Measurements from ENCODE around the gene SLC35B1. TPM values are rescaled to one million over a fixed set of nuclear protein-coding genes. Genes with fewer than 3 reads are reported as not detected.
A peak's percentile ranks its signal among the peaks of the same experiment; 100 is the strongest.

The SLC35B1 gene
- total and polyA plus RNA-seq, 2 donors (not counting 1 experiment from before 2014, with no cell fraction given): 32.3 to 47.2 TPM

DNA sequence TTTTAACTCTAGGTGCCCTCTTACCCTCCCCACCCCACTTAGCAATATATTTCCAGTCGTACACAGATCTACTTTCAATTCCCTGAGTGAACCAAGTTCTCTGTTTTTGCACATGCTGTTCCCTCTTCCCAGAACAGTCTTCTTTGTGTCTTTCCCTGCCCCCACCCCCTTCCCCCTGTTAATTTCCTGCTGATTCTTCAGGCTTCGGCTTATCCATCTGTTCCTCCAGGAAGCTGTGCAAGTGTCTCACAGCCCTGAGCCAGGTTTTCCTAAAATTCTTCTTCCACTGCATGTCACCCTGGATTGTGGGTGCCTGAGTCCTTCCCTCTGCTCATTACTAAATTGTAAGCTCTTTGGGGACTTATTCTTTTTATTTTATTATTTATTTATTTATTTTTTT is 17.5 kb downstream of the SLC35B1 start:
- no peaks in the 10 kb centered on the region for H3K79me2 ChIP-seq (ENCODE audit: control insufficient read depth, insufficient read depth, low read length)
- no peak overlapping the region for H2AFZ ChIP-seq (ENCODE audit: insufficient read depth, low read depth, low read length, poor library complexity, severe bottlenecking)
- H3K27me3 ChIP-seq (replicated peaks in 1 of 4; ENCODE audit: control extremely low read depth in 1 of 4, control insufficient read depth in 3 of 4, insufficient read depth in 4 of 4, low read length in 3 of 4): no peaks in the 10 kb centered on the region
- H3K4me1 Mint-ChIP-seq: peaks cover 21% of the 10 kb centered on the region
- H3K4me2 ChIP-seq (replicated peaks; ENCODE audit: low read depth, low read length, poor library complexity, severe bottlenecking): no peak overlapping the region
- ChIA-PET POLR2A (interaction anchor here (0.7 kb wide), 1 partner anchor 33 kb away, joined by 5 read pairs; no protein-coding TSS in a partner anchor), CTCF (interaction anchor here (0.7 to 24.9 kb wide), 2 partner anchors 121 to 1582 kb away, joined by 4 to 485 read pairs; partner anchors contain the start of gene NXPH3)
- no peak overlapping the region for H3K27ac ChIP-seq (ENCODE audit: low read length in 2 of 2)
- ATAC-seq (ENCODE audit: low read depth): no peak
- H3K27me3 Mint-ChIP-seq: peaks cover 3% of the 10 kb centered on the region
- H4K20me1 ChIP-seq (ENCODE audit: control insufficient read depth, insufficient read depth, low read length, poor library complexity, severe bottlenecking): no peaks in the 10 kb centered on the region
- TF ChIP-seq, protein P1, sequence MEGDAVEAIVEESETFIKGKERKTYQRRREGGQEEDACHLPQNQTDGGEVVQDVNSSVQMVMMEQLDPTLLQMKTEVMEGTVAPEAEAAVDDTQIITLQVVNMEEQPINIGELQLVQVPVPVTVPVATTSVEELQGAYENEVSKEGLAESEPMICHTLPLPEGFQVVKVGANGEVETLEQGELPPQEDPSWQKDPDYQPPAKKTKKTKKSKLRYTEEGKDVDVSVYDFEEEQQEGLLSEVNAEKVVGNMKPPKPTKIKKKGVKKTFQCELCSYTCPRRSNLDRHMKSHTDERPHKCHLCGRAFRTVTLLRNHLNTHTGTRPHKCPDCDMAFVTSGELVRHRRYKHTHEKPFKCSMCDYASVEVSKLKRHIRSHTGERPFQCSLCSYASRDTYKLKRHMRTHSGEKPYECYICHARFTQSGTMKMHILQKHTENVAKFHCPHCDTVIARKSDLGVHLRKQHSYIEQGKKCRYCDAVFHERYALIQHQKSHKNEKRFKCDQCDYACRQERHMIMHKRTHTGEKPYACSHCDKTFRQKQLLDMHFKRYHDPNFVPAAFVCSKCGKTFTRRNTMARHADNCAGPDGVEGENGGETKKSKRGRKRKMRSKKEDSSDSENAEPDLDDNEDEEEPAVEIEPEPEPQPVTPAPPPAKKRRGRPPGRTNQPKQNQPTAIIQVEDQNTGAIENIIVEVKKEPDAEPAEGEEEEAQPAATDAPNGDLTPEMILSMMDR (IDR thresholded peaks at IDR 0.05): no peak
- TF ChIP-seq EZH2 (IDR thresholded peaks at IDR 0.05; ENCODE audit: borderline replicate concordance, insufficient read depth, low read depth, low read length, poor library complexity, severe bottlenecking): no peak
- WGBS (ENCODE audit: insufficient coverage): 96% methylated on average over 2 of the region's 2 CpGs
- H3K4me3 ChIP-seq (ENCODE audit: control extremely low read depth in 1 of 5, extremely low read depth in 1 of 5, insufficient read depth in 1 of 5, low read depth in 2 of 5, low read length in 4 of 5): no peak overlapping the region
- no peaks in the 10 kb centered on the region for H3K9me3 ChIP-seq (ENCODE audit: control extremely low read depth in 1 of 3, control insufficient read depth in 2 of 3, insufficient read depth in 1 of 3, low read length in 2 of 3)
- H3K9ac ChIP-seq (ENCODE audit: low read length): no peak overlapping the region
- H3K4me3 Mint-ChIP-seq: no peak overlapping the region
- no peaks in the 10 kb centered on the region for H3K9me3 Mint-ChIP-seq (ENCODE audit: insufficient read depth)
- intact Hi-C loops (cut with micrococcal nuclease): no loop called here
- H3K27ac Mint-ChIP-seq: no peak overlapping the region
- peaks cover 15 to 24% of the 10 kb centered on the region in 2 donors for H3K4me1 ChIP-seq (ENCODE audit: control insufficient read depth in 2 of 2, insufficient read depth in 2 of 2, low read length in 2 of 2)
- DNase-seq: no peak
- H3K36me3 ChIP-seq (replicated peaks in 1 of 2; ENCODE audit: control extremely low read depth in 1 of 2, control insufficient read depth in 1 of 2, extremely low read depth in 1 of 2, insufficient read depth in 2 of 2, low read length in 1 of 2): no peaks in the 10 kb centered on the region

DNA sequence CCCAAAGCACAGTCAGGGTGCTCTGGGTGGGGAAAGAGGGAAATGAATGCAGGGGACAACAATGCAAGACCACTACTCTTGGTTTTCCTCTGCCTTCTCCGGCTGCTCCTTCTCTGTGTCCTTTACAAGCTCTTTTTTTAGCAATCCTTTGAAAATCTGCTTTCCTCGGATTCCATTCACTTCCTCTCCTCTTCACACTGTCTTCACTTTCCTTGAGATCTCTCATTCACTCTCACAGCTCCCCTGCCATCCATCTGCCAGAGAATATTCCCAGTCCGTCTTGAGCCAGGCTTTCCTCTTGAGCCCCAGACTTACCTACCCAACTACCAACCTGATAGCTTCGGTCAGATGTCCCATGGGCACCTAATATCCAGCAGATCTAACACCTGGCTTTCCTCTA is 18.9 kb downstream of the SLC35B1 start:
- Histone ChIP-seq H3K4me3 (ENCODE audit: control extremely low read depth in 1 of 5, extremely low read depth in 1 of 5, insufficient read depth in 1 of 5, low read depth in 2 of 5, low read length in 4 of 5) (no peak overlapping the region), H3K9ac (ENCODE audit: low read length) (no peak overlapping the region), H3K4me2 (replicated peaks; ENCODE audit: low read depth, low read length, poor library complexity, severe bottlenecking) (no peak overlapping the region), H4K20me1 (ENCODE audit: control insufficient read depth, insufficient read depth, low read length, poor library complexity, severe bottlenecking) (no peaks in the 10 kb centered on the region), H3K27me3 (replicated peaks in 1 of 4; ENCODE audit: control extremely low read depth in 1 of 4, control insufficient read depth in 3 of 4, insufficient read depth in 4 of 4, low read length in 3 of 4) (no peaks in the 10 kb centered on the region), H3K36me3 (replicated peaks in 1 of 2; ENCODE audit: control extremely low read depth in 1 of 2, control insufficient read depth in 1 of 2, extremely low read depth in 1 of 2, insufficient read depth in 2 of 2, low read length in 1 of 2) (no peaks in the 10 kb centered on the region), H3K79me2 (ENCODE audit: control insufficient read depth, insufficient read depth, low read length) (no peaks in the 10 kb centered on the region), H3K4me1 (ENCODE audit: control insufficient read depth in 2 of 2, insufficient read depth in 2 of 2, low read length in 2 of 2) (peaks cover 12 to 19% of the 10 kb centered on the region in 2 donors), H2AFZ (ENCODE audit: insufficient read depth, low read depth, low read length, poor library complexity, severe bottlenecking) (peak overlapping the region; percentile 68), H3K9me3 (ENCODE audit: control extremely low read depth in 1 of 3, control insufficient read depth in 2 of 3, insufficient read depth in 1 of 3, low read length in 2 of 3) (no peaks in the 10 kb centered on the region), H3K27ac (ENCODE audit: low read length in 2 of 2) (no peak overlapping the region)
- Mint-ChIP-seq H3K27ac (peak overlapping the region; percentile 22), H3K4me3 (no peak overlapping the region), H3K4me1 (peaks cover 17% of the 10 kb centered on the region), H3K9me3 (ENCODE audit: insufficient read depth) (no peaks in the 10 kb centered on the region), H3K27me3 (peaks cover 3% of the 10 kb centered on the region)
- TF ChIP-seq EZH2 (IDR thresholded peaks at IDR 0.05; ENCODE audit: borderline replicate concordance, insufficient read depth, low read depth, low read length, poor library complexity, severe bottlenecking): no peak
- TF ChIP-seq, protein P1 (IDR thresholded peaks at IDR 0.05): no peak
- intact Hi-C loops (cut with micrococcal nuclease): no loop called here
- DNase-seq (no peak), ATAC-seq (ENCODE audit: low read depth) (no peak)
- ChIA-PET POLR2A (no interaction called here), CTCF (interaction anchor here (0.9 to 24.9 kb wide), 3 partner anchors 13 to 133 kb away, joined by 3 to 485 read pairs (median 7); partner anchors contain the start of gene NXPH3)
- 94% methylated on average over 4 of the region's 4 CpGs for WGBS (ENCODE audit: insufficient coverage)

All from B cell (primary cell).